ENCODE data around the gene AFP.

DNA sequence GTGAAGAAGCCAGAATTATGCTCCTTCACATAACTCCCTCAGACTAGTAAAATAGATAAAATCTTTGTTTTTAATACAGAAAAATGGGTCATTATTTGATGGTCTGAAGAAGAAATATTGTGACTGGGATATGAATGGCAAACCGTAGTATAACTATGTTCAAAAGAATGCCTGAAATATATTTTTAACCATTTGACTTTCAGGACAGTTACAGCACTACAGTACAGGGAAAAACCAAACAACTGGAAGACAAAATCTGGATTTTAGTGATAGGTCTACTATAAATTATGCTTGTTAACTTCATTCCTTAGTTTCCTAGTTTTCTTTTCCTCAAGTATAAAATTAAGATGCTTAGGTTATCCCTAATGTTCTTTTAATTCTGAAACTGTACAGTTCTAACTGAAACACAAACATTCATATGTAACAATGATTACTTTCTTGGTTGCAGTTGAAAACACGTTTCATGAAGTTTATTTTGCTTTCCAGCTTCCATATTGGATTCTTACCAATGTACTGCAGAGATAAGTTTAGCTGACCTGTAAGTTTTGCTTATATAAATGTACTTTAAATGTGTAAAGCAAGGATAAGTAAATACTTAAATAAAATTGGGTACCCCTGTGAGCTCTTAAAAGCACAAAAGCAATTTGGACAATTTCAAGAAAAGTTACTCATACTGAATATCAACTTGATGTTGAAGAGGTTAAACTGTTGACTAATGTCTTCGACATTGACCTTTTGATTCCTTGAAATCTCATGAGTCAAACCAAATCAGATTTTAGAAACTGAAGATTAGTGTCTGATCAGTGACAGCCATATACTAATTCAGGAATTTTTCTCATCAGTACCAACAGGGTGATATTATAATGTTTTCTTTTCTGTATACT is 895 bp downstream of the AFP start:
- TF ChIP-seq CTCF (IDR thresholded peaks at IDR 0.05 in 2 of 3, conservative IDR thresholded peaks at IDR 0.05 in 1 of 3; ENCODE audit: insufficient read depth in 2 of 3, low read depth in 1 of 3, low read length in 3 of 3) (no peak), ZSCAN29 (IDR thresholded peaks at IDR 0.05) (no peak), CHD1 (IDR thresholded peaks at IDR 0.05; ENCODE audit: low read length) (no peak), XRCC3 (IDR thresholded peaks at IDR 0.05) (no peak), HCFC1 (IDR thresholded peaks at IDR 0.05; ENCODE audit: low read depth, low read length) (no peak), PATZ1 (CRISPR knock-in tag; IDR thresholded peaks at IDR 0.05; ENCODE audit: borderline replicate concordance) (no peak), ESRRA (IDR thresholded peaks at IDR 0.05; ENCODE audit: borderline replicate concordance, low read depth) (no peak), ELF1 (tag; IDR thresholded peaks at IDR 0.05) (no peak), CHD4 (IDR thresholded peaks at IDR 0.05; ENCODE audit: insufficient read depth, insufficient replicate concordance, low read depth, low read length, poor library complexity, severe bottlenecking) (no peak), ZNF24 (IDR thresholded peaks at IDR 0.05) (no peak), ID3 (CRISPR knock-in tag; IDR thresholded peaks at IDR 0.05) (no peak), ID3 (tag; IDR thresholded peaks at IDR 0.05) (no peak), CHD2 (IDR thresholded peaks at IDR 0.05; ENCODE audit: low read depth, low read length) (no peak)
